HUES6 (cell line): Measurements from ENCODE around the gene KBTBD12.
"Not testable (repeated sequence)": the region's sequence is repeated elsewhere in the genome, so short reads cannot be mapped to it uniquely, and the experiment has no call there.

Experiments
- H3K27ac ChIP-seq: 2 replicates; pipeline ENCODE4 v1.7.0; 2013; ENCODE audit warnings: low read depth, mild to moderate bottlenecking, low read length, inconsistent platforms
- H3K27me3 ChIP-seq: 2 replicates; pipeline ENCODE4 v1.6.1; 2013; ENCODE audit warnings: low read length; ENCODE audit not compliant: control insufficient read depth, insufficient read depth
- H3K36me3 ChIP-seq: 2 replicates; pipeline ENCODE4 v1.6.1; 2013; ENCODE audit warnings: low read length; ENCODE audit not compliant: control insufficient read depth, insufficient read depth
- H3K4me1 ChIP-seq: 2 replicates; pipeline ENCODE4 v1.6.1; 2013; ENCODE audit warnings: low read length; ENCODE audit not compliant: control insufficient read depth, insufficient read depth
- H3K4me3 ChIP-seq: 2 replicates; pipeline ENCODE4 v1.5.1; 2013; ENCODE audit warnings: low read depth, low read length
- H3K9ac ChIP-seq: one replicate; pipeline ENCODE4 v1.6.1; 2013; ENCODE audit warnings: mild to moderate bottlenecking, low read length
- H3K9me3 ChIP-seq: 2 replicates; pipeline ENCODE4 v1.6.1; 2013; ENCODE audit warnings: low read depth, low read length; ENCODE audit not compliant: control insufficient read depth, insufficient read depth

Gene KBTBD12

DNA sequence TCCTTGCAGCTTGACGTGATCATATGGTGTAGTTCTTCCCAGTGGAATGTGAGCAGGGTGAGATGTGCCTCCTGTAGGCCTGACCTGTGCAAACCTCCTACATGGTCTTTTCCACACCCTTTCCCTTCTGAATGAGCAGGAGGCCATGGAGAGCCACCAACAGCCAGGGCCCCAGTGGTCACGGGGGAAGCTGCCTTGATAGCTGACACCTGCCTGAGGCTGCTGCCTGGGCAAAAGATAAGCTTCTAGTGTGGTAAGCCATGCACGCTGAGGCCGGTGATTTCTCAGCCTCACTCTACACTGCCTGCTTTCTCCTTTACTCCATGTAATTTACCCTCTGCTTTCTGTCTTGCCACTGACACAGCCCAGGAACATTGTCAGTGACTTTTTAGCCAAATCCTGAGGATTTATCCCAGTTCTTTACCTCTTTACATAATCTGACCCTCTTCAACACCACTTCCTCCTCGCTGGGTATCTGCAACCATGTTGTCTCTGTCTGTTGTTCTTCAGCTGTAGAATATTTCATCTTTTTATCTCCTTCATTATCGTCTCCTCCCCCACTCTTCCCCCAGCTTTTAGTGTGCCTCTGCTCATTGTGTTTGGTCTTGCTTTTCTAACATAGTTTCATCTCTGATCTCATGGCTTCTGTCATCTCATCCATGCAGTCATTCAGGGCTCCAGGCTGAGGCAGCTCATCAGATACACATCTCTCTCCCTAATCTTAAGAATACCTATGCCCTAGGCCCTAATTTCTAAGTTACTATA lies 11.2 kb upstream of the KBTBD12 start:
- H3K4me1 ChIP-seq: no peaks in the 10 kb centered on the region
- H3K9me3 ChIP-seq: no peaks in the 10 kb centered on the region
- H3K27me3 ChIP-seq: peaks cover 4% of the 10 kb centered on the region; the same call in 1 of the 2 replicates
- H3K36me3 ChIP-seq: no peaks in the 10 kb centered on the region
- H3K9ac ChIP-seq: no peak overlapping the region
- no peak overlapping the region for H3K4me3 ChIP-seq
- no peak overlapping the region for H3K27ac ChIP-seq

DNA sequence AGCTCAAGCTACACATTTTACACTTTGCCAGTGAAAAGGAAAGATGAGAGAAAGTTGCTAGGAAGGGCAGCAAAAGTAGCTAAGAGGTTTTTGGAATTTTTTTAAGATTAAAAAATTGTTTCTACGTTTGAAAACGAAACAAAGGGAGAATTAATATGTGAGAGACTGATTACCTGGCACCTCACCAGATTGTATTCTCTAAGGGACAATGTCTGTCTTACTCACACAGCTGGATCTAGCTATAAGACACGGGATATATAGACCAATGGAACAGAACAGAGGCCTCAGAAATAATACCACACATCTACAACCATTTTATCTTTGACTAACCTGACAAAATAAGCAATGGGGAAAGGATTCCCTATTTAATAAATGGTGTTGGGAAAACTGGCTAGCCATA lies 9.5 kb upstream of the KBTBD12 start:
- no peak overlapping the region for H3K27ac ChIP-seq
- peaks cover 6% of the 10 kb centered on the region; the same call in 1 of the 2 replicates for H3K27me3 ChIP-seq
- no peaks in the 10 kb centered on the region for H3K36me3 ChIP-seq
- H3K4me3 ChIP-seq: no peak overlapping the region
- H3K4me1 ChIP-seq: no peaks in the 10 kb centered on the region
- H3K9ac ChIP-seq: no peak overlapping the region
- no peaks in the 10 kb centered on the region for H3K9me3 ChIP-seq

DNA sequence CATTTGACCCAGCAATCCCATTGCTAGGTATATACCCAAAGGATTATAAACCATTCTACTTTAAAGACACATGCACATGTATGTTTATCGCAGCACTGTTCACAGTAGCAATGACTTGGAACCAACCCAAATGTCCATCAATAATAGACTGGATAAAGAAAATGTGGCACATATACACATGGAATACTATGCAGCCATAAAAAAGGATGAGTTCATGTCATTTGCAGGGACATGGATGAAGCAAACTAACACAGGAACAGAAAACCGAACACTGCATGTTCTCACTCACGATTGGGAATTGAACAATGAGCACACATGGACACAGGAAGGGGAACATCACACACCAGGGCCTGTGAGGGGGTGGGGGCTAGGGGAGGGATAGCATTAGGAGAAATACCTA lies 8.4 kb upstream of the KBTBD12 start:
- H3K27me3 ChIP-seq: peaks cover 13% of the 10 kb centered on the region
- H3K9me3 ChIP-seq, H3K4me1 ChIP-seq, H3K9ac ChIP-seq, H3K27ac ChIP-seq, H3K4me3 ChIP-seq, H3K36me3 ChIP-seq: not testable (repeated sequence)

DNA sequence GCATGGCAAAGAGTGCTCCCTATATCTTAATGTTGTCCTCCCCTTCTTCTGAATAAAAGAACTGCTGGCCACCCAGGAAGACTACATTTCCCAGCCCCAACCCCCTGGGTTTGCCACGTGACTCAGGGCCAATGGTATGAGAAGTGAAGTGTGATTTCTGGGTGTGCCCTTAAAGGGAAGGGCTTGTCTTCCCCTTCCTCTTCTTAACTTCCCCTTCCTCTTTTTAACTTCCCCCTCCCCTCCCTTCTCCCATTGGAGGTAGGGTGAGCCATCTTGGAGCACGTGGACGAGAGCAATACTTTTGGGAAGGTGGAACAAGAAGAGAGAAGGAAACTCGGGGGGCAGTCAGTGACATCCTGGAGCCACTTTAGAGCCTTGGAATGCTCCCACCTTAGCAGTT lies 6.8 kb upstream of the KBTBD12 start:
- no peaks in the 10 kb centered on the region for H3K36me3 ChIP-seq

DNA sequence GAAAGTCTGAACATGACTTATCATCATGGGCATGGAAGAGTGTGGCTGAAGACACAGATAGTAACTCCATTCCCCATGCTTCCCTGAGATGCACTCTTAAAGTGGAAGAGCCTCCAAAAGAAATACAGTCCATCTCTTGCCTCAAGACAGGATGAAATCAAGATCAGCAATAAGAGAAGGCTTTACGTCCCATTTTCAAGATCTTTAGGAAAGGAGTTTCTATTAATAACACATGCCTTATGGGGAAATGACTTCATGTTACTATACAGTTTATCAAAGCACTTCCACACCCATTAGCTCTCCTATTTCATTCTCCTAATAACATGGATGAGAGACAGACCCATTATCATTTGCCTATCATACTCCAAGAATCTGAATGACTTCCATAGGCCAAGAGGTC lies 6.1 kb upstream of the KBTBD12 start:
- Histone ChIP-seq H3K9ac (no peak overlapping the region), H3K27me3 (peaks cover 20% of the 10 kb centered on the region), H3K4me3 (no peak overlapping the region), H3K9me3 (no peaks in the 10 kb centered on the region), H3K4me1 (no peaks in the 10 kb centered on the region), H3K27ac (no peak overlapping the region), H3K36me3 (no peaks in the 10 kb centered on the region)

More for the DNA sequence above, 6.8 kb upstream of the KBTBD12 start:
- Histone ChIP-seq H3K9me3 (no peaks in the 10 kb centered on the region), H3K4me1 (no peaks in the 10 kb centered on the region), H3K27me3 (peaks cover 19% of the 10 kb centered on the region), H3K9ac (no peak overlapping the region), H3K4me3 (no peak overlapping the region), H3K27ac (no peak overlapping the region)

DNA sequence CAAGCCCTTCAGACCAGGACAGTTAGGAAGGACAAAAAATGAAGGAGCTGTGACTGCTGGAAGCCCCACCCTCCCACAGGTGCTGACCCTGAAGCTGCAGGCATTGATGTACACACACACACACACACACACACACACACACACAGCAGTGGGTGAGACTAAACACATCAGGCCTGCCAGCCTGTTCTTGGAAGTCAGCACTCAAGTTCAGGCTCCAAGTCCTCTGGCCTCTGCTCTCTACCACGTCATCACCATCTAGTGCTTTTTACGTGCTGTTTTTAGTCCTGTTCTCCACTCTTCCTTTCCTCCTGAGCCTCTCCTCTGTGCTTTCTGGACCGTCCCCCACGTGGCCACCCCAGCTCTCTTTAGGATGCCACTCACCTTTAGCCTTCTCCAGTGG lies 5.4 kb upstream of the KBTBD12 start:
- Histone ChIP-seq H3K4me1 (no peaks in the 10 kb centered on the region), H3K9ac (no peak overlapping the region), H3K36me3 (no peaks in the 10 kb centered on the region), H3K9me3 (no peaks in the 10 kb centered on the region), H3K27me3 (peaks cover 26% of the 10 kb centered on the region), H3K27ac (no peak overlapping the region), H3K4me3 (no peak overlapping the region)

DNA sequence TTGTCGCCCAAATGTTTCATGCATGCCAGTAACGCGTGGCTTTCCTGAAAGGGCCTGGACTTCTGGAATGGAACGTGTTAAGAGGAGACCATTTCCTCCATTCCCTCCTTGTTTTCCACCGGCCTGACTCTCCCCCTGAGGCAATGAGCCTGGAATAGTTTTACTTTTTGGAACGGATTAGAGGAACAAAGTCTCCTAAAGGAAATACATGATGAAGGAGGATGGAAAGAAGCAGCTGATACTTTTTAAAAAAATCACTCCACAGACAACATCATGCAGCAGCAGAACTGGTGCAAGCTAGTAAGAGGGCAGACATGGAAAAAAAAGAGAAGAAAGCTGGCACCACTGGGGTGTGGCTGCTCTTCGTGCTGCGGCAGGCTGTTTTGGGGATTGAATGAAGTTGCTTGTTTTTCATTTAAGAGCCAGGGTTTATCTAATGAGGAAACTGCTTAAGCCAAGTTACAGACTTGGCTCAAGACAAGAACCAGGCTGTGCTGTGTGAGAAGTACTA lies 3.6 kb upstream of the KBTBD12 start:
- Histone ChIP-seq H3K27ac (no peak overlapping the region), H3K9ac (no peak overlapping the region), H3K4me1 (no peaks in the 10 kb centered on the region), H3K36me3 (no peaks in the 10 kb centered on the region), H3K9me3 (no peaks in the 10 kb centered on the region), H3K27me3 (peaks cover 45% of the 10 kb centered on the region), H3K4me3 (no peak overlapping the region)

DNA sequence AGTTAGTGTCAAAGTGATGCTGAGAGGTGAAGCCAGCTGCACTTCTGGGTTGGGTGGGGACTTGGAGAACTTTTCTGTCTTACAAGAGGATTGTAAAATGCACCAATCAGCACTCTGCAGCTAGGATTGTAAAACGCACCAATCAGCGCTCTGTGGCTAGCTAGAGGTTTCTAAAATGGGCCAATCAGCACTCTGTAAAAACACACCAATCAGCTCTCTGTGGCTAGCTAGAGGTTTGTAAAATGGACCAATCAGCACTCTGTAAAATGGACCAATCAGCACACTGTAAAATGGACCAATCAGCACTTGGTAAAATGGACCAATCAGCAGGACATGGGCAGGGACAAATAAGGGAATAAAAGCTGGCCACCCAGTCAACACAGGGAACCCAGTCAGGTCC lies 1.2 kb upstream of the KBTBD12 start:
- H3K9ac ChIP-seq, H3K4me1 ChIP-seq, H3K36me3 ChIP-seq, H3K4me3 ChIP-seq, H3K9me3 ChIP-seq, H3K27ac ChIP-seq: not testable (repeated sequence)
- H3K27me3 ChIP-seq: peaks cover 50% of the 10 kb centered on the region

DNA sequence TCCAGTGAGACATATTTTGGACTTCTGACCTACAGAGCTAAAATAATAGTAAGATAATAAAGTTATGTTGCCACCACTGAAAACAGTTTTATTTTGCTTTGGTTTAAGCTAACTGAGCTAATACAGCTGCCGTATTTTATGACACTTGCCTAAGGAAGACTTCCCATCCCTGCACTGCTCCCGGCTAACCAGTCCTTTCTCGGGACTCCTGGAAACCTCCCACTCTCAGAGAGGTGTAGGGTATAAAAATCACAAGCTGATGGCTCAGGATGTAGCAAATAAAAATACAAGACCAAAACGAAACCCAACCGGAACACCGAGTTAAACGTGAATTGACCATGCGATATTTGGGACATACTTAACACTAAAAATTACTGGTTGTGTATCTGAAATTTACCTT lies 448 bp upstream of the KBTBD12 start:
- no peaks in the 10 kb centered on the region for H3K9me3 ChIP-seq
- no peak overlapping the region for H3K9ac ChIP-seq
- H3K4me1 ChIP-seq: no peaks in the 10 kb centered on the region
- H3K4me3 ChIP-seq: no peak overlapping the region
- no peak overlapping the region for H3K27ac ChIP-seq
- H3K27me3 ChIP-seq: peaks cover 50% of the 10 kb centered on the region
- H3K36me3 ChIP-seq: no peaks in the 10 kb centered on the region

DNA sequence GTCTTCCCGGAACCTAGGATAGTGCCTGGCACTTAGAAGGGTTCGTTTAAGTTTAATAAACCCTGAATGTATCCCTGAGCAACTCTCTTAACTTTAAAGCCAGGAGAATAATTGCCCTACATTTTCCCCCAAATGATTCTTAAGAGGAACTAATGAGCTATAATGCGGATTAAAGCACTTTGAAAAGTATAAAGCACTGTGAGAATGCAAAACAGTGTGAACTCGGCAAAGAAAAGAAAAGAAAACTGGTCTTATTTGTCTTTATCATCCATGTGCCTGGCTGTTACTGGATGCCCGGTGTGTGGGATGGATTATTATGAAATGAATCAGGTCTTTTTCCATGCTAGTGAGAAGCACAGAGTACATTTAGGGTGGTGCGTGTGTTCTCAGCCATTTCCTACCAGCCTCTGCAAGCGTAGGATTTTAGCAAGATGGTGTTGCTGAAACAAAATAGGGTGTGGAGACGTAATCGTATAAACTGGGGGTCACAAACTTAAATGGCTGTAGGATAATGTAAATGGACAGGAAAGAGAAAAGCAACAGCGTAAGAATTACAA lies 983 bp downstream of the KBTBD12 start:
- no peaks in the 10 kb centered on the region for H3K9me3 ChIP-seq
- no peaks in the 10 kb centered on the region for H3K36me3 ChIP-seq
- H3K27ac ChIP-seq: no peak overlapping the region
- no peak overlapping the region for H3K9ac ChIP-seq
- no peaks in the 10 kb centered on the region for H3K4me1 ChIP-seq
- no peak overlapping the region; the same call in 1 of the 2 replicates for H3K4me3 ChIP-seq
- peaks cover 48% of the 10 kb centered on the region for H3K27me3 ChIP-seq

DNA sequence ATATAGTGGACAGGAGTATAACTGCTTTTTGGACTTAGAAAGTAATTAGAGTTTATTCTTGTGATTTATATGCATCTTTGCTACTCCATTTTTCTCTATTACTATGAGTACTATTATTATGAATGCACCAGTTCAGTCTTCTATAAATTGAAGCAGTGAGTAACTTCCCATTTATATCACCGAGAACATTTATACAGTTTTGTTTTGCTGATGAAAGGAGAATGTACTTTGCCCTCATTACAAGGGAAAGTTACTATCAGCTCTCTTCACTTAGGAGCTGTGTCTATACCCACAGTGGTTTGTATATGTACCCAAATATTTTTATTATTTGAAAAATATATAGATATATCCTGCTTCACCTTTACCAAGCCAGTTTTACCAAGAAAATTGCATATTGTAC lies 5.7 kb downstream of the KBTBD12 start:
- no peak overlapping the region for H3K4me3 ChIP-seq
- no peaks in the 10 kb centered on the region for H3K9me3 ChIP-seq
- no peaks in the 10 kb centered on the region for H3K4me1 ChIP-seq
- H3K36me3 ChIP-seq: no peaks in the 10 kb centered on the region
- peaks cover 17% of the 10 kb centered on the region for H3K27me3 ChIP-seq
- no peak overlapping the region for H3K27ac ChIP-seq
- H3K9ac ChIP-seq: no peak overlapping the region
